K562 (cell line): ENCODE data around the gene C1QTNF5. TPM values are rescaled to one million over a fixed set of nuclear protein-coding genes. Genes with fewer than 3 reads are reported as not detected.

ENCODE experiments used
- ATAC-seq: fragments of 200-7000 bp; cut with Tn5 transposase; 3 replicates; pipeline ENCODE4 v1.9.1; 2020; ENCODE audit warnings: moderate library complexity
- BruUV-seq: library from RNA; stranded (reverse); fragments of 400-500 nt; replicated peaks from 2 replicates; lab custom pipeline; 2021; lab: Mats Ljungman, UMichigan
- CTCF ChIA-PET: fragments of 300-600 bp; formaldehyde crosslinking; extraction: SDS; loops from one replicate; lab custom pipeline; 2021; ENCODE audit warnings: low intra/inter-chr PET ratio; lab: Yijun Ruan, JAX
- POLR2A ChIA-PET: fragments of 300-600, 350-650 bp; sonication (Branson Sonifier 250); formaldehyde crosslinking; extraction: SDS; loops from one replicate; lab custom pipeline; 2021; ENCODE audit warnings: antibody characterized with exemption, inconsistent platforms; lab: Yijun Ruan, JAX
- DNase-seq, 4 experiments: peaks; one replicate each; pipeline versions ENCODE4 v3.0.0 to v3.0.0-alpha.2; 2011 to 2018; ENCODE audit warnings: low spot score in 3 of 4, mixed read lengths in 3 of 4; ENCODE audit errors: extremely low read depth in 1 of 4
- FAIRE-seq: peaks from 2 replicates; lab custom pipeline; 2011; peaks lifted over from hg19 to GRCh38; lab: Jason Lieb, UNC
- H2AFZ ChIP-seq: 2 replicates; pipeline ENCODE4 v1.6.0; 2011; ENCODE audit warnings: low read depth, low read length, control low read depth, inconsistent platforms
- H3K27ac ChIP-seq: fragments of 200-600 bp; 3 replicates; pipeline ENCODE4 v1.8.0; 2011; ENCODE audit warnings: low read depth, mild to moderate bottlenecking, control low read depth, inconsistent platforms, low read length, moderate library complexity, mixed read lengths; ENCODE audit errors: extremely low read depth
- H3K27me3 ChIP-seq, 2 experiments: fragments of 300-600 bp in 1 of 2; 2 replicates in 1 of 2; 3 replicates in 1 of 2; pipeline versions ENCODE4 v1.6.0 to v1.8.0; 2011; ENCODE audit warnings: inconsistent platforms in 2 of 2, low read length in 2 of 2, mild to moderate bottlenecking in 1 of 2, mixed read lengths in 1 of 2, moderate library complexity in 1 of 2; ENCODE audit not compliant: control insufficient read depth in 2 of 2, insufficient read depth in 2 of 2
- H3K36me3 ChIP-seq: fragments of 300-600 bp; 3 replicates; pipeline ENCODE4 v1.8.0; 2011; ENCODE audit warnings: mild to moderate bottlenecking, low read length, inconsistent platforms; ENCODE audit not compliant: control insufficient read depth, insufficient read depth
- H3K4me1 ChIP-seq, 2 experiments: fragments of 200-600 bp in 1 of 2; replicated peaks in 1 of 2; 2 replicates in 1 of 2; 3 replicates in 1 of 2; pipeline versions ENCODE4 v1.5.1 to v1.8.0; 2011; ENCODE audit warnings: inconsistent platforms in 2 of 2, low read length in 2 of 2, mild to moderate bottlenecking in 1 of 2, mixed read lengths in 1 of 2, moderate library complexity in 1 of 2; ENCODE audit not compliant: control insufficient read depth in 2 of 2, insufficient read depth in 2 of 2
- H3K4me2 ChIP-seq: 2 replicates; pipeline ENCODE4 v1.6.1; 2011; ENCODE audit warnings: low read length, control low read depth, inconsistent platforms, mixed read lengths; ENCODE audit not compliant: insufficient read depth
- H3K4me3 ChIP-seq: fragments of 200-600 bp; sonication (generic), shearing (Covaris generic); 2 replicates; pipeline ENCODE4 v1.5.1; 2016; ENCODE audit warnings: control low read depth, inconsistent platforms
- H3K79me2 ChIP-seq: fragments of 200-600 bp; 3 replicates; pipeline ENCODE4 v1.8.0; 2011; ENCODE audit warnings: low read length, inconsistent platforms; ENCODE audit not compliant: control insufficient read depth, insufficient read depth
- H3K9ac ChIP-seq, 2 experiments: 2 replicates each; pipeline versions ENCODE4 v1.6.0 to v1.6.1; 2011; ENCODE audit warnings: low read depth in 2 of 2, low read length in 2 of 2, control low read depth in 1 of 2, inconsistent platforms in 1 of 2, mild to moderate bottlenecking in 1 of 2, mixed read lengths in 1 of 2; ENCODE audit not compliant: insufficient read depth in 1 of 2
- H3K9me1 ChIP-seq: one replicate; pipeline ENCODE4 v1.6.0; 2011; ENCODE audit warnings: inconsistent platforms, mild to moderate bottlenecking, low read length, moderate library complexity; ENCODE audit not compliant: control insufficient read depth, insufficient read depth
- H3K9me3 ChIP-seq: replicated peaks from 2 replicates; pipeline ENCODE4 v1.5.1; 2011; ENCODE audit warnings: low read depth, low read length, inconsistent platforms; ENCODE audit not compliant: control insufficient read depth, insufficient read depth
- H4K20me1 ChIP-seq: replicated peaks from 2 replicates; pipeline ENCODE4 v1.6.1; 2011; ENCODE audit warnings: low read length, inconsistent platforms, mixed read lengths; ENCODE audit not compliant: control insufficient read depth, insufficient read depth
- ARID3B ChIP-seq: fragments of 250-450 bp; sonication (Bioruptor Pico); IDR thresholded peaks from 2 replicates; pipeline ENCODE4 v1.4.0; 2020; ENCODE audit warnings: borderline replicate concordance
- CHAMP1 ChIP-seq: fragments of 450-650 bp; IDR thresholded peaks from 2 replicates; pipeline ENCODE4 v1.6.1; 2016; ENCODE audit warnings: mild to moderate bottlenecking
- COPS2 ChIP-seq: fragments of 450-650 bp; conservative IDR thresholded peaks from 2 replicates; pipeline ENCODE4 v1.6.1; 2016; ENCODE audit warnings: mild to moderate bottlenecking, moderate library complexity
- CREB1 ChIP-seq, 2 experiments: sonication (generic) in 1 of 2; formaldehyde crosslinking in 1 of 2; IDR thresholded peaks; 2 replicates each; pipeline versions ENCODE4 v1.6.1 to v1.8.0; 2012 to 2022; ENCODE audit warnings: inconsistent platforms in 1 of 2, mild to moderate bottlenecking in 1 of 2, missing genetic modification reagents in 1 of 2, moderate library complexity in 1 of 2
- FOXP1 ChIP-seq: sonication (generic); formaldehyde crosslinking; IDR thresholded peaks from 2 replicates; pipeline ENCODE4 v1.8.0; 2022; ENCODE audit warnings: mild to moderate bottlenecking, missing genetic modification reagents
- HNRNPLL ChIP-seq: fragments of 200-400 bp; formaldehyde crosslinking; IDR thresholded peaks from 2 replicates; pipeline ENCODE4 v1.6.1; 2017; ENCODE audit warnings: low read length, low read depth, mild to moderate bottlenecking; ENCODE audit not compliant: poor library complexity, severe bottlenecking
- MTA3 ChIP-seq: fragments of 450-650 bp; formaldehyde crosslinking; IDR thresholded peaks from 2 replicates; pipeline ENCODE4 v1.6.1; 2017; ENCODE audit warnings: mild to moderate bottlenecking, borderline replicate concordance
- RB1 ChIP-seq: fragments of 450-650 bp; IDR thresholded peaks from 2 replicates; pipeline ENCODE4 v1.6.1; 2017; ENCODE audit warnings: low read depth, mild to moderate bottlenecking
- SAFB ChIP-seq: fragments of 200-400 bp; formaldehyde crosslinking; IDR thresholded peaks from 2 replicates; pipeline ENCODE4 v1.6.1; 2017; ENCODE audit warnings: low read depth, low read length, borderline replicate concordance
- ZKSCAN1 ChIP-seq: fragments of 150-350 bp; IDR thresholded peaks from 2 replicates; pipeline ENCODE4 v1.6.1; 2016; ENCODE audit warnings: low read depth, low read length
- ZNF121 ChIP-seq: sonication (generic); formaldehyde crosslinking; conservative IDR thresholded peaks from 2 replicates; pipeline ENCODE4 v1.8.0; 2022; ENCODE audit warnings: missing genetic modification reagents
- ZNF79 ChIP-seq: fragments of 250-450 bp; sonication (Bioruptor Pico); IDR thresholded peaks from 2 replicates; pipeline ENCODE4 v1.4.0; 2020; ENCODE audit warnings: low read depth, mild to moderate bottlenecking, moderate library complexity
- WGBS: fragments of 100-300 bp; shearing (Covaris generic); methylation state at CpG from one replicate; pipeline ENCODE4 v1.1.6; 2016; ENCODE audit warnings: low coverage, mixed read lengths; ENCODE audit not compliant: insufficient coverage; ENCODE audit errors: missing lambda C conversion rate; 5-methylcytosine and 5-hydroxymethylcytosine counted together
- in situ Hi-C: fragments of 300-500 bp; cut with MboI; formaldehyde crosslinking; loops from 4 replicates; pipeline ENCODE4 v1.15.0; 2018; ENCODE audit warnings: inconsistent platforms, mixed read lengths
- intact Hi-C: fragments of 100-400 bp; cut with micrococcal nuclease; formaldehyde crosslinking; loops from 2 replicates; pipeline ENCODE4 v1.14.2; 2022
- polyA plus RNA-seq, 8 experiments: library from polyadenylated mRNA; depleted of rRNA in 4 of 8; stranded (reverse) in 5 of 8; unstranded in 3 of 8; fragments of >200 nt; fragmentation: Nextera tagmentation in 2 of 8; fragmentation: Illumina TruSeq in 1 of 8; extraction: Ambion mirVana in 2 of 8; extraction: Trizol in 1 of 8; gene quantifications; 2 replicates each; pipeline versions ENCODE4 v1.2.1 to v1.2.3, GENCODE V29; 2011 to 2014; ENCODE audit warnings: inconsistent platforms in 1 of 8, missing spikeins in 1 of 8
- total RNA-seq, 7 experiments: library from RNA; depleted of rRNA in 6 of 7; stranded (reverse); fragments of >200 nt in 6 of 7; fragmentation: Illumina TruSeq in 2 of 7; extraction: Trizol in 2 of 7; gene quantifications; 2 replicates each; pipeline versions ENCODE4 v1.2.1 to v1.2.3, GENCODE V29; 2011 to 2021; ENCODE audit warnings: low replicate concordance in 1 of 7

Gene C1QTNF5
- total and polyA plus RNA-seq, 9 of the 15 experiments (the other 6 are each of a cell fraction or from before 2014, with no cell fraction given), result 0.07 to 0.76 (median 0.24) TPM; not detected in 1

GRCh38 chr11:119356349-119357031 lies 15.8 kb upstream of the C1QTNF5 start:
- 3% methylated on average over 50 of the region's 54 CpGs for WGBS
- H3K9ac ChIP-seq, result peak overlapping the region; percentile 77 to 96
- H3K4me1 ChIP-seq, result peaks cover 12 to 18% of the 10 kb centered on the region in 2 experiments; a peak in 4 of 5 replicates
- no peaks in the 10 kb centered on the region for H3K79me2 ChIP-seq
- BruUV-seq, result no TSS peak
- ChIA-PET POLR2A (interaction anchor here (0.6 to 1.2 kb wide), 4 partner anchors 9 to 701 kb away, joined by 3 to 9 read pairs (median 5); no protein-coding TSS in a partner anchor), CTCF (interaction anchor here (0.5 to 4.1 kb wide), 10 partner anchors 12 to 754 kb away, joined by 3 to 51 read pairs (median 4); partner anchors contain the start of gene USP2)
- no peaks in the 10 kb centered on the region for H3K9me3 ChIP-seq
- H3K9me1 ChIP-seq, result no peaks in the 10 kb centered on the region
- intact Hi-C loops, result loop anchor here (1.0 to 10.0 kb wide), 4 partner anchors 18 to 858 kb away; partner anchors contain the start of genes OAF and USP2
- no peaks in the 10 kb centered on the region for H4K20me1 ChIP-seq
- H3K27ac ChIP-seq, result peak overlapping the region; percentile 77
- peaks cover 44% of the 10 kb centered on the region for H3K36me3 ChIP-seq
- no peaks in the 10 kb centered on the region for H3K27me3 ChIP-seq
- H3K4me2 ChIP-seq, result peak overlapping the region; percentile 84
- in situ Hi-C loops, result loop anchor here (5.0 kb wide), 1 partner anchor 116 kb away; no protein-coding TSS in a partner anchor
- DNase-seq (peak; percentile 79 to 90 (median 86)), FAIRE-seq (peak; percentile 58), ATAC-seq (peak; percentile 95)
- H3K4me3 ChIP-seq, result peak overlapping the region; percentile 40
- H2AFZ ChIP-seq, result peak overlapping the region; percentile 91
- TF ChIP-seq ARID3B (CRISPR knock-in tag) (no peak), ZNF121 (CRISPR knock-in tag) (no peak), HNRNPLL (peak; percentile 74), CHAMP1 (no peak), CREB1 (IDR thresholded peaks at IDR 0.05) (peak; percentile 42), CREB1 (CRISPR knock-in tag; IDR thresholded peaks at IDR 0.05) (no peak), FOXP1 (CRISPR knock-in tag) (0 out of 2 replicates have a peak, but pooled peaks have one; percentile 28), MTA3 (no peak), ZNF79 (CRISPR knock-in tag) (no peak), ZKSCAN1 (peak; percentile 20; the same call in 1 of the 2 replicates), COPS2 (no peak), RB1 (peak; percentile 94), SAFB (no peak)
